22Rv1 (cell line): Measurements from ENCODE around the gene CSNK2B.

Source experiments
- H3K27ac ChIP-seq: fragments of 450-650 bp; 2 replicates; pipeline ENCODE4 v1.5.1; 2017
- CTCF ChIP-seq: fragments of 450-650 bp; IDR thresholded peaks from 2 replicates; pipeline ENCODE4 v1.5.1; 2017; ENCODE audit warnings: mild to moderate bottlenecking
- ZFX ChIP-seq: fragments of 450-650 bp; IDR thresholded peaks from 2 replicates; pipeline ENCODE4 v1.6.1; 2017; ENCODE audit warnings: antibody characterized with exemption, borderline replicate concordance

The CSNK2B gene

GRCh38 chr6:31622684-31623091 lies 43.2 kb upstream of the CSNK2B start:
- no peak for TF ChIP-seq ZFX
- TF ChIP-seq CTCF, result no peak
- H3K27ac ChIP-seq, result peak overlapping the region; percentile 96

GRCh38 chr6:31624070-31624469 lies 41.8 kb upstream of the CSNK2B start:
- H3K27ac ChIP-seq, result no peak overlapping the region
- TF ChIP-seq ZFX (no peak), CTCF (no peak)

- no peak for TF ChIP-seq CTCF
- TF ChIP-seq ZFX, result no peak
- H3K27ac ChIP-seq, result no peak overlapping the region
Observed at GRCh38 chr6:31626952-31627351, 38.9 kb upstream of the CSNK2B start.

- no peak for TF ChIP-seq CTCF
- TF ChIP-seq ZFX, result no peak
- H3K27ac ChIP-seq, result no peak overlapping the region
Observed at GRCh38 chr6:31627690-31628287, 38.1 kb upstream of the CSNK2B start.

- no peak overlapping the region for H3K27ac ChIP-seq
- TF ChIP-seq ZFX, result no peak
- no peak for TF ChIP-seq CTCF
Observed at GRCh38 chr6:31629014-31629413, 36.9 kb upstream of the CSNK2B start.

GRCh38 chr6:31630177-31630934 lies 35.5 kb upstream of the CSNK2B start:
- TF ChIP-seq ZFX, result no peak
- TF ChIP-seq CTCF, result no peak
- 0 out of 2 replicates have a peak overlapping the region, but pooled peaks have one; percentile 2 for H3K27ac ChIP-seq

- 0 out of 2 replicates have a peak overlapping the region, but pooled peaks have one; percentile 2 for H3K27ac ChIP-seq
- no peak for TF ChIP-seq ZFX
- TF ChIP-seq CTCF, result no peak
Observed at GRCh38 chr6:31631209-31631608, 34.7 kb upstream of the CSNK2B start.
